NCI-H2081 treated with DMSO at 0.1 percent for 48 hours (cell line): ENCODE measurements around the gene ZNF345.

Experiments used
- DNase-seq: peaks from one replicate; lab custom pipeline; 2025; lab: John Stamatoyannopoulos, UW

ZNF345 gene

GRCh38 chr19:36850559-36851442 lies at the start of gene ZNF345:
ZNF345 (plus strand) TSS chr19:36850876; CDS start chr19:36876831, 25,955 bp downstream.
- DNase-seq: peak; percentile 35

DNA sequence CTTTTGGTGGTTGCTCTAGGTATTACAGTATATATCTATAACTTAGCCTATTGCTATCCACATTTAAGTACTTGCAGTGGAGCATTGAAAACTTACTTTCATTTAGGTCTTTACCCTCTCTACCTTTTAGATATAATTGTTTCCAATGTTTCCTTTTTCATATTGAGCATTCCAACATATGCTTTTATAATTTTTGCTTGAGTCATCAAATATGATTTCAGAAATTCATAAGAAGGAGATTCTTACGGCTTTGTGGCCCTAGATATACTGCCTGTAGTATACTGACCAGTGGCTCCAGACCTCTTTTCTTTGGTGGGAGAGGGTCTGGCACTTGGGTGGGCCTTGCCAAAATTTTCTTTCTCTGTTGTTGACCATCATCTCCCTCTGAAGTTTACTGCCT lies 45.3 kb upstream of the ZNF345 start:
- DNase-seq: no peak

DNA sequence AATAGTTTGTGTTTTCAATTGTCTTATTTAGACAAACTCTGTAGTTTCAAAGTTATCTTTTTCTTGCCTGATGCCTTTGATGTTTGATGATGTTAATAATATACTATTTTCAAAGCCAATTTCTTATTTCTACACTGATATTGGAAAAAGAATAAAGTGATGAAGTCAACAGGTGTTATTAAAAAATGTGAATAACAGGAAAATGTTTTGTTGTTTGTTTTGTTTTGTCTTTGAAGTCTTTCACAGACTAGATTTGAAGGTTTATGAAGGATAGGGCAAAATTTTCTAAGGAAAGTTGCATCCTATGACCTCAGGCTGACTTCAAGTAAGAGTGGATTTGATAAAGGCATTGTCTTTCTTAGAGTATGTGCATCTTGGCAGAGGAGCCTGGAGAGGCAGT lies 43.6 kb upstream of the ZNF345 start:
- no peak for DNase-seq

DNA sequence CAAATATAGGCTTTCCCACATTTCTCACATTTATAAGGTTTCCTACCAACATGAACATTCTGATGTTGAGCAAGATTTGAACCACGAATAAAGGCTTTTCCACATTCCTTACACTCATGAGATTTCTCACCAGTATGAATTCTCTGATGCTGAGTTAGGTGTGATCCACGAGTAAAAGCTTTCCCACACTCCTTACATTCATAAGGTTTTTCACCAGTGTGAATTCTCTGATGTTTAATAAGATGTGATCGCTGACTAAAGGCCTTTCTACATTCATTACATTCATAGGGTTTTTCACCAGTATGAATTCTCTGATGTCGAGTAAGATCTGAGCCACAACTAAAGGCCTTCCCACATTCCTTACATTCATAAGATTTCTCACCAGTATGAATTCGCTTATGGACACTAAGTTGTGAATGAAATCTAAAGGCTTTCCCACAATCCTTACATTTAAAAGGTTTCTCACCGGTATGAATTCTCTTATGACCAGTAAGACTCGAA lies 31.5 kb upstream of the ZNF345 start:
- no peak for DNase-seq

DNA sequence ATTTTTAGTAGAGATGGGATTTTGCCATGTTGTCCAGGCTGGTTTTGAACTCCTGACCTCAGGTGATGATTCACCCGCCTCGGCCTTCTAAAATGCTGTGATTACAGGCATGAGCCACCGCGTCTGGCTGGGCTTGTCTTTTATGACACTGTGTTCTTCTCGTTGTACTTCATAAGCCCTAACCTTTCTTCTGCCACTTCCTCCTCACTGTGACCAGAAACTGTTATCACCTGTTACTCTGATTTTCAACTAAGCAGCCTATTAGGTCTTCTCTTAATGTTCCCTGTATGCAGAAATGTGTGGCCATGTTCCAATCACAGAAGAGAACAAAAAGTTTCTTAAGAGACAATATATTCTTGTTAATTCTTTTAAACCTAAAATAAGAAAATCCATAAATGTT lies 28.9 kb upstream of the ZNF345 start:
- no peak for DNase-seq

- no peak for DNase-seq
These were observed 17.2 kb upstream of the ZNF345 start for GRCh38 chr19:36833430-36833829.

DNA sequence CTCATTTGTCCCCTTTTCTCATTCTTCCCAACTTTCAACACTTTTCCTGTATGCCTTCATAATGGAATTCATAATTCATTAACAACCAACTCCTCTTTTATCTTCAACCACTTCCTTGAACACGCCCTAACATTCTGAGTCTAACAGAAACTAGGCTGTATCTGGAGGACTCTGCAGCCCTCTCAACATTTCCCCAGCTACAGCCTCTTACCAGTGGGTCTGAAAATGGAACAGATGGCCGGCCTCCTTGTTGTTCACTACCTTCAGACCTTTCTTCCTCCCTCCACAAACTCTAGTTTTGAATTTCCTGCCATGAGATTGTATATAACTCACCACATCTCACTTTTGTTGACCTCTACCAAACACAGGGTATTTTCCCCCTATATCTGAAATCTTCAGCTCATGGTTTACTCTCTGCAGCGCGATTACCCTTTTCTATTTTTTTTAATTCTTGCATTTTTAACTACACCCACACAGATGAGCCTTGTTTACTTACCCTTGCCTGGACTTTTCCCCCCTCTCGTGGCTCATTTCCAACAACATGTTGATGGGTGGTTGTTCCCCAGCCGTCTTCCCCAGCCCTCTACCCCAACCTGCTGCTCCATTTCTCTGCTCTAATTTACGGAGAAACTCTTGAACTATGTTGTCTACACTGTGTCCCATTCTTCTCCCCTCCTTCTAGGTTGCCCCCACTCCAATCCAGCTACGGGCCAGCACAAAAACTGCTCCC lies 13.3 kb upstream of the ZNF345 start:
- DNase-seq: peak; percentile 0

- peak; percentile 33 for DNase-seq
These were observed 12.5 kb upstream of the ZNF345 start, which contains the start of gene ZNF790 for GRCh38 chr19:36837906-36838783. ZNF790 (minus strand) TSS chr19:36838387; CDS start chr19:36825619, 12,768 bp downstream.

DNA sequence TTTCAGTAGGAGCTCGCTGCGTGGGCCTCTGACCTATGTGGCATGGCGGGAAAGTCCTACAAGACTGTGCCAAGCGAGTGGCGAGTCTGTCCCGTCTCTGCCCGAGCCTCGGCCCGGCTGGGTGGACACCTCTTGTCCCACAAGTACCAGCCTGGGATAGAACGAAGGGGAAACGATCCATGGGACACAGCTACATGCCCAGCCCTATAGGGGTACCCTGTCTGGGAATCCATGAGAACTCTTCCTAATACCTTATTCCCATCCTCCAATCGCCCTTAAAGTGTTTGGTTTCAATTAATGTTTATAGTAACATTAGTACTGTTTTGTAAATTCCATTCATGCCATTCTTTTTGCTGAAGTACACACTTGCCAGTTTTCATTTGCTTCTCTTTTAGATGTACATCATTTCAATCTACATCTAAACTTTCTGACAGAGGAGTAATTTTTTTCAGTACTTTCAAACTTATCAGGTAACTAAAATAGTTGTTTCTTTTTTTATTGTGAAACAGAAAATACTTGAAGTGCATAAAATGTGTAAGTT lies 11.8 kb upstream of the ZNF345 start:
- no peak for DNase-seq

DNA sequence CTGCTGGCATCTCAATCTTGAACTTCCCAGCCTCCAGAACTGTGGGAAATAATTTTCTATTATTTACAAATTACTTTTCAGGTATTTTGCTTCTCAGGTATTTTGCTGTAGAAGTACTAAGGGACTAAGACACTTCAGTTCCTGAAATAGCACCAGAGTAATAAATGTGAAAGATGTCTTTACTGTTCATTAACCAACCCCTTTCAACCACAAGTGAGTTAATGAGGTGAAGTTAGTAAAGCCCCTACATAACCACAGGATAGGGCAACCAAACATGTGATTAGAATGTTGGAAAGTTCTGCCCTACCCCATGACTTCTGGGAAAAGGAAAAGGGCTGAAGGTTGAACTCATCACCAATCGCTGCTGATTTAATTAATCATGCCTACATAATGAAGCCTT lies 2.7 kb upstream of the ZNF345 start:
- no peak for DNase-seq

GRCh38 chr19:36849701-36850558 lies 746 bp upstream of the ZNF345 start:
- peak; percentile 52 for DNase-seq

DNA sequence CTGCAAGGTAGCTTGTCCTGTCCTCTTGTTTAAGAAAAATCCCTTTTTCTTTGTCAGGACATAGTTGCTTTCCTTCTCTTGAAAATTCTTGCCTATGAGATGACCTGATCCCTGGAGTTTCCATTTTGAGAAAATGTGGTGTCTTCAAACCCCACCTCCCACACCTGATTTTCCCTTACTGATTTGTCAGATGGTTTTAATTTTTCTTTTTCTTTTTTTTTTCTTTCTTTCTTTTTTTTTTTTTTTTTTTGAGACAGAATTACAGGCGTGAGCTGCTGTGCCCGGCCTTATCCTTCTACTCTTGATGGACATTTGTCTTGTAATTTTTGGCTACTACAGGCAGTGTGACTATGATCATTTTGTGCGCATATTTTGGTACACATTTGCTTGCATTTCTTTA lies 1.2 kb downstream of the ZNF345 start:
- DNase-seq: no peak

DNA sequence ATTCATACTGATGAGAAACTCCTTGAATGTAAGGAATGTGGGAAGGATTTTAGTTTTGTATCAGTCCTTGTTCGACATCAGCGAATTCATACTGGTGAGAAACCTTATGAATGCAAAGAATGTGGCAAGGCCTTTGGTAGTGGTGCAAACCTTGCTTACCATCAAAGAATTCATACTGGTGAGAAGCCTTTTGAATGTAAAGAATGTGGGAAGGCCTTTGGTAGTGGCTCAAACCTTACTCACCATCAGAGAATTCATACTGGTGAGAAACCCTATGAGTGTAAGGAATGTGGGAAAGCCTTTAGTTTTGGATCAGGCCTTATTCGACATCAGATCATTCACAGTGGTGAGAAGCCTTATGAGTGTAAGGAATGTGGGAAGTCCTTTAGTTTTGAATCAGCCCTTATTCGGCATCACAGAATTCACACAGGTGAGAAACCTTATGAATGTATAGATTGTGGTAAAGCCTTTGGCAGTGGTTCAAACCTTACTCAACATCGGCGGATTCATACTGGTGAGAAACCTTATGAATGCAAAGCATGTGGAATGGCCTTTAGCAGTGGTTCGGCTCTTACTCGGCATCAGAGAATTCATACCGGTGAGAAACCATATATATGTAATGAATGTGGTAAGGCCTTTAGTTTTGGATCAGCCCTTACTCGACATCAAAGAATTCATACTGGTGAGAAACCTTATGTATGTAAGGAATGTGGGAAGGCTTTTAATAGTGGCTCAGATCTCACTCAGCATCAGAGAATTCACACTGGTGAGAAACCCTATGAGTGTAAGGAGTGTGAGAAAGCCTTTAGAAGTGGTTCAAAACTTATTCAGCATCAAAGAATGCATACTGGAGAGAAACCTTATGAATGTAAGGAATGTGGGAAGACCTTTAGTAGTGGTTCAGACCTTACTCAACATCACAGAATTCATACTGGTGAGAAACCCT lies 26.6 kb downstream of the ZNF345 start:
- no peak for DNase-seq

DNA sequence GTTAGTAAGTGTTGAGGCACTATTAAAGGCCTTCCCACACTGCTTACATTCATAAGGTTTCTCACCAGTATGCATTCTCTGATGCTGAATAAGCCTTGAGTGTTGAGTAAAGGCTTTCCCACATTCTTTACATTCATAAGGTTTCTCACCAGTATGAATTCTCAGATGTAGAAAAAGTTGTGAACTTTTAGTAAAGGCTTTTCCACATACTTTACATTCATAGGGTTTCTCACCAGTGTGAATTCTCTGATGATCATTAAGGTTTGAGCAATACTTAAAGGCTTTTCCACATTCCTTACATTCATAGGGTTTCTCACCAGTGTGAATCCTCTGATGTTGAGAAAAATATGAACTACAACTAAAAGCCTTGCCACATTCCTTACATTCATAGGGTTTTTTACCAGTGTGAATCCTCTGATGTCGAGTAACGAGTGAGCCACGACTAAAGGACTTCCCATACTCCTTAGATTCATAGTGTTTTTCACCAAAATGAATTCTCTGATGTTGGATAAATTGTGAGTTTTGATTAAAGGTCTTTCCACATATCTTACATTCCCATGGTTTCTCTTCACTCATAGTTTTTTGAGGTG lies 41.2 kb downstream of the ZNF345 start:
- no peak for DNase-seq

GRCh38 chr19:36894849-36895383 lies 44.2 kb downstream of the ZNF345 start:
- no peak for DNase-seq

DNA sequence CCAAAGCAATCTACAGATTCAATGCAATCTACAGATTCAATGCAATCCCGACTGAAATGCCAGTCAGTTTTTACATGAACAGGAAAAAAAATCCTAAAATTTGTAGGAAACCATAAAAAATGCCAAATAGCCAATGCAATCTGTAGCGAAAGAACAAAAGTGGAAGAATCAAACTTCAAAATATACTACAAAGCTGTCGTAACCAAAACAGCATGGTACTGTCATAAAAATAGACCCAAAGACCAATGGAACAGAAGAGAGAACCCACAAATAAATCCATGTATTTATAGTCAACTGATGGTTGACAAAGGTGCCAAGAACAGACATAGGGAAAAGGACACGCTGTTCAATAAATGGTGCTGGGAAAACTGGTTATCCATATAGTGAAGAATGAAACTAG lies 47.7 kb downstream of the ZNF345 start:
- no peak for DNase-seq

DNA sequence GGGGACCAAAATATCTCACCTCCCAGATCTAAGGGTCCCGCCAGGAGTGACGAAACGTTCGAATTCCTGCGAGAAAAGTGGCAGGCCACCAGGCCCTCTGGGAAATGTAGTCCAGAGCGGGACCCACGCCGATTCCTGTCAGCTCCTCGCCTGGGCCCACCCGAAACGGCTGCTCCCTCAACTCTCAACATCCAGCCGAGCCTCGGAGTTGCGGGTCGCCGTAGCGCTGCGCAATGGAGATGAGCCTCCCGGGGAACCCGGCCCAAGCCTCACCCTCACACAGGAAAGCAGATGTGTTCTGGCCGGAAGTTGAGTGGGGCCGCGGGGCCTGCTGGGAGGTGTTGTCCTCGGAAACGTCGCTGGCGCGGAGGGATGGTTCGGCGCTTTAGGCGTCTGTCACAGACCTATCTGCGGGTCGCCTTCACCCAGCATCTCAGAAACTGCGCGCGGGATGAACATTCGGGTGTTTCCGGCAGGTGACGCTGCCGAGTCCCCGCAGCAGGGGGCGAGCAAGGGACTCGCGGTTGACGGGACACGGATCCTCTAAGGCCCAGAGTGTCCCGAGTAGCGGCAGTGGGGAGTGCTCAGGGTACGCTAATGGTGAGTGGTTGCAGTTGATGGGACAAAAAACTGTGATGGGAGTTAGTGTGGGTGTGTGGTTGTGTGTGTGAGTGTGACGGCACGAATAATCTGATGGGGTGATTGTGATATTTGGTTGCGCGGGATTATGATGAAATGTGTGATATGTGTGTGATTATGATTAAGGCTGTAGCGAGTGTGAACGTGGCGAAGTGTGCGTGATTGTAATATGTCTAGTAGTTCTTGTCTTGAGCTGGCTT lies 65.5 kb downstream of the ZNF345 start, which contains the start of the genes ZNF568 and ZNF829:
Gene ZNF568 (plus strand): TSS at position 341 of the 839 bp plus-strand sequence. CDS start 6,439 bp downstream, outside the sequence.
Gene ZNF829 (minus strand): TSS at position 300 of the 839 bp plus-strand sequence. CDS start 1,124 bp downstream, outside the sequence.
- peak; percentile 44 for DNase-seq

DNA sequence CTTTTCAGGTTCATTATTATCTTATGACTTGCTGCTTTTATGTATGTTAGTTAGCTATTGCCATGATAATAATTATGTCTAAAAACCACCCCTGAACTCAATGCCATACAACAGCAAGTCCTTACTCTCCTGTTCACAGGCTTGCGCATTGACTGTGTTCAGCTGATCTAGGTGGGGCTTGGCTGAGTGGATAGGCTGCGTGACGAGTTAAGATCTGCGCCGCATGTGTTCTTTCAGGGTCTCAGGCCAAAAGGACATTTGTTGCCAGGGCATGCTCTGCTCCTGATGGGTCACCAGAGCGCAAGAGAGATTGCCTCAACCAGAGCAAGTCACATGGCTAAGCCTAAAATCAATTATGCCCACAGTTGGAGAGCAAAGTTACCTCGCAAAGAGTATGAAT lies 66.3 kb downstream of the ZNF345 start:
- no peak for DNase-seq
